Adrenal gland (tissue), 5 donors: ENCODE results near the gene ADGRL2.

Experiments
- POLR2A ChIP-seq, 2 donors: fragments of 450-650 bp; IDR thresholded peaks; one replicate each; pipeline ENCODE4 v1.6.1; 2017; ENCODE audit warnings: antibody characterized with exemption in 2 of 2, mild to moderate bottlenecking in 2 of 2, moderate library complexity in 1 of 2
- TF ChIP-seq, protein P1 (sequence below), 6 experiments: fragments of 450-650 bp in 4 of 6; fragments of 200-600 bp in 2 of 6; sonication (generic) in 1 of 6; IDR thresholded peaks; 1 replicate in 5 of 6; 2 replicates in 1 of 6; pipeline versions ENCODE4 v1.5.1 to v1.8.0; 2016 to 2021; ENCODE audit warnings: antibody characterized with exemption in 6 of 6, mild to moderate bottlenecking in 2 of 6, moderate library complexity in 1 of 6
- donor health status: DM: no; HTN: no; CAD: no.

DNA sequence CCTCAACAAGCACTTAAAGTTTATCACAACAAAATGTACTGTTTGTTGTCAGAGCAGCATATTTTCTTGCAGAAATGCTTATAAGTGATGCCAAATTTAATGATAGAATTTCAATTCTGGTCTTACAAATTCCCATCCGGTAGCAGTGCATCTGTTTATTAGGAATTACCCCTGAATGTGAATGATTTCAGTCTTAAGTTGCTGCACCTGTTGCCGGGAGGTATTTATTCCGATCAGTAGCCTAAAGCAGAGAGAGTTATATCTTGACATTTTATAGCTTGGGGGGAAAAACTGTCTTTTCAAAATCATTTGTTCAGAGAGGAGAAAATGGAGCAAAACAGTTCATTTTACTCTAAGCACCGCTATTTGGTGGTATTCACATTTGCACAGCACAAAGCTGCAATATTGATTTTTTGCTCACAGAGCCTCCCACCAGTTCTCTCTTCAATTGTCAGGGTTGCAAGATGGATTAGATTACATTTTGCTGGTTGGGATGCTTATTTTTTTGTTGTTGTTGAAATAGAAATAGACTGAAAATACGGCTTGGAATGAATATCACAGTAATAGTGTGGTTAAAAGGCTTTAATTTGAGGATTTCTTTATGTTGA lies 98.6 kb downstream of the ADGRL2 start:
- TF ChIP-seq, protein P1, sequence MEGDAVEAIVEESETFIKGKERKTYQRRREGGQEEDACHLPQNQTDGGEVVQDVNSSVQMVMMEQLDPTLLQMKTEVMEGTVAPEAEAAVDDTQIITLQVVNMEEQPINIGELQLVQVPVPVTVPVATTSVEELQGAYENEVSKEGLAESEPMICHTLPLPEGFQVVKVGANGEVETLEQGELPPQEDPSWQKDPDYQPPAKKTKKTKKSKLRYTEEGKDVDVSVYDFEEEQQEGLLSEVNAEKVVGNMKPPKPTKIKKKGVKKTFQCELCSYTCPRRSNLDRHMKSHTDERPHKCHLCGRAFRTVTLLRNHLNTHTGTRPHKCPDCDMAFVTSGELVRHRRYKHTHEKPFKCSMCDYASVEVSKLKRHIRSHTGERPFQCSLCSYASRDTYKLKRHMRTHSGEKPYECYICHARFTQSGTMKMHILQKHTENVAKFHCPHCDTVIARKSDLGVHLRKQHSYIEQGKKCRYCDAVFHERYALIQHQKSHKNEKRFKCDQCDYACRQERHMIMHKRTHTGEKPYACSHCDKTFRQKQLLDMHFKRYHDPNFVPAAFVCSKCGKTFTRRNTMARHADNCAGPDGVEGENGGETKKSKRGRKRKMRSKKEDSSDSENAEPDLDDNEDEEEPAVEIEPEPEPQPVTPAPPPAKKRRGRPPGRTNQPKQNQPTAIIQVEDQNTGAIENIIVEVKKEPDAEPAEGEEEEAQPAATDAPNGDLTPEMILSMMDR (IDR thresholded peaks at IDR 0.05): no peak
- TF ChIP-seq POLR2A (IDR thresholded peaks at IDR 0.05): no peak
